Vagina (tissue), 2 donors: ENCODE measurements around the gene ERC2. TPM values are rescaled to one million over a fixed set of nuclear protein-coding genes. Genes with fewer than 3 reads are reported as not detected.

ENCODE experiments used
- DNase-seq, 2 donors: peaks; one replicate each; pipeline ENCODE4 v3.0.0-alpha.2; 2017; ENCODE audit errors: extremely low spot score in 2 of 2
- H3K27ac ChIP-seq: fragments of 200-600 bp; sonication (generic); one replicate; pipeline ENCODE4 v1.5.1; 2019
- H3K27me3 ChIP-seq: fragments of 200-600 bp; sonication (generic); one replicate; pipeline ENCODE4 v1.5.1; 2019
- H3K36me3 ChIP-seq, 2 donors: fragments of 200-600 bp; sonication (generic); one replicate each; pipeline ENCODE4 v1.5.1; 2017 to 2019
- H3K4me1 ChIP-seq: fragments of 200-600 bp; sonication (generic); one replicate; pipeline ENCODE4 v1.5.1; 2019
- H3K4me3 ChIP-seq, 2 donors: fragments of 200-600 bp; sonication (generic); 1 replicate in 1 of 2; 2 replicates in 1 of 2; pipeline ENCODE4 v1.5.1; 2016 to 2019
- H3K9me3 ChIP-seq: fragments of 200-600 bp; sonication (generic); one replicate; pipeline ENCODE4 v1.5.1; 2019
- CTCF ChIP-seq, 3 experiments: fragments of 450-650 bp in 2 of 3; fragments of 200-600 bp in 1 of 3; sonication (generic) in 1 of 3; IDR thresholded peaks; one replicate each; pipeline ENCODE4 v1.5.1; 2017 to 2019; ENCODE audit warnings: antibody characterized with exemption in 3 of 3, mild to moderate bottlenecking in 2 of 3, moderate library complexity in 2 of 3
- POLR2A ChIP-seq, 2 donors: fragments of 450-650 bp; IDR thresholded peaks; one replicate each; pipeline ENCODE4 v1.6.1; 2017; ENCODE audit warnings: antibody characterized with exemption in 2 of 2, mild to moderate bottlenecking in 2 of 2, moderate library complexity in 2 of 2
- POLR2AphosphoS5 ChIP-seq, 2 donors: sonication (generic); formaldehyde crosslinking; IDR thresholded peaks; one replicate each; pipeline ENCODE4 v1.9.0; 2017; ENCODE audit warnings: antibody characterized with exemption in 2 of 2, mild to moderate bottlenecking in 2 of 2, low read depth in 1 of 2; ENCODE audit not compliant: insufficient read depth in 1 of 2
- intact Hi-C: fragments of 100-400 bp; cut with DNase I; formaldehyde crosslinking; loops from one replicate; pipeline ENCODE4 v1.15.1; 2023
- total RNA-seq: library from RNA; depleted of rRNA; stranded (reverse); fragments of >200 nt; gene quantifications from one replicate; pipeline ENCODE4 v1.2.3, GENCODE V29; 2016

ERC2 gene
- total RNA-seq, 1 donor from 2014 or later = 1.2 TPM

- DNase-seq = no peak
- no peak overlapping the region for H3K4me3 ChIP-seq
- no peaks in the 10 kb centered on the region for H3K36me3 ChIP-seq
- H3K4me1 ChIP-seq = no peaks in the 10 kb centered on the region
- H3K9me3 ChIP-seq = no peaks in the 10 kb centered on the region
- intact Hi-C loops = no loop called here
- TF ChIP-seq POLR2AphosphoS5 (IDR thresholded peaks at IDR 0.05; ENCODE audit: insufficient read depth in 1 of 2, low read depth in 1 of 2) (no peak), CTCF (IDR thresholded peaks at IDR 0.05) (no peak), POLR2A (IDR thresholded peaks at IDR 0.05) (no peak)
- H3K27me3 ChIP-seq = no peaks in the 10 kb centered on the region
- no peak overlapping the region for H3K27ac ChIP-seq
These were observed 966.4 kb downstream of the ERC2 start for GRCh38 chr3:55501905-55502304.

GRCh38 chr3:55500555-55501330, 967.5 kb downstream of the ERC2 start:
- no peak overlapping the region for H3K27ac ChIP-seq
- TF ChIP-seq CTCF (IDR thresholded peaks at IDR 0.05) (no peak), POLR2AphosphoS5 (IDR thresholded peaks at IDR 0.05; ENCODE audit: insufficient read depth in 1 of 2, low read depth in 1 of 2) (no peak), POLR2A (IDR thresholded peaks at IDR 0.05) (no peak)
- intact Hi-C loops = no loop called here

GRCh38 chr3:55498520-55498919, 969.7 kb downstream of the ERC2 start:
- Histone ChIP-seq H3K9me3 (no peaks in the 10 kb centered on the region), H3K36me3 (no peaks in the 10 kb centered on the region), H3K27ac (no peak overlapping the region), H3K4me3 (no peak overlapping the region), H3K27me3 (no peaks in the 10 kb centered on the region), H3K4me1 (no peaks in the 10 kb centered on the region)
- DNase-seq = no peak
- intact Hi-C loops = no loop called here
- no peak for TF ChIP-seq POLR2AphosphoS5 (IDR thresholded peaks at IDR 0.05; ENCODE audit: insufficient read depth in 1 of 2, low read depth in 1 of 2)
- TF ChIP-seq CTCF (IDR thresholded peaks at IDR 0.05) = no peak
- TF ChIP-seq POLR2A (IDR thresholded peaks at IDR 0.05) = no peak

More at GRCh38 chr3:55500555-55501330, 967.5 kb downstream of the ERC2 start:
- no peaks in the 10 kb centered on the region for H3K27me3 ChIP-seq
- no peaks in the 10 kb centered on the region for H3K36me3 ChIP-seq
- H3K4me1 ChIP-seq = no peaks in the 10 kb centered on the region
- no peaks in the 10 kb centered on the region for H3K9me3 ChIP-seq
- no peak for DNase-seq
- no peak overlapping the region for H3K4me3 ChIP-seq

- no peak overlapping the region for H3K27ac ChIP-seq
- DNase-seq = no peak
- H3K4me1 ChIP-seq = no peaks in the 10 kb centered on the region
- no peaks in the 10 kb centered on the region for H3K36me3 ChIP-seq
- no peak for TF ChIP-seq CTCF (IDR thresholded peaks at IDR 0.05)
- no peak for TF ChIP-seq POLR2A (IDR thresholded peaks at IDR 0.05)
- no peak for TF ChIP-seq POLR2AphosphoS5 (IDR thresholded peaks at IDR 0.05; ENCODE audit: insufficient read depth in 1 of 2, low read depth in 1 of 2)
- no peaks in the 10 kb centered on the region for H3K27me3 ChIP-seq
- no peak overlapping the region for H3K4me3 ChIP-seq
- no peaks in the 10 kb centered on the region for H3K9me3 ChIP-seq
- intact Hi-C loops = no loop called here
These were observed 971.0 kb downstream of the ERC2 start for GRCh38 chr3:55497250-55497649.

GRCh38 chr3:55494976-55495375, 973.3 kb downstream of the ERC2 start:
- intact Hi-C loops = no loop called here
- TF ChIP-seq POLR2A (IDR thresholded peaks at IDR 0.05) (no peak), POLR2AphosphoS5 (IDR thresholded peaks at IDR 0.05; ENCODE audit: insufficient read depth in 1 of 2, low read depth in 1 of 2) (no peak), CTCF (IDR thresholded peaks at IDR 0.05) (no peak)
- no peaks in the 10 kb centered on the region for H3K27me3 ChIP-seq
- H3K4me1 ChIP-seq = peaks cover 21% of the 10 kb centered on the region
- H3K36me3 ChIP-seq = no peaks in the 10 kb centered on the region
- DNase-seq = no peak
- no peak overlapping the region for H3K27ac ChIP-seq
- H3K9me3 ChIP-seq = no peaks in the 10 kb centered on the region
- no peak overlapping the region for H3K4me3 ChIP-seq
